Activated CD4-positive, alpha-beta T cell treated with anti-CD3 and anti-CD28 coated beads, Interleukin-2, amount 10 ng/mL, durations not matched to agents 7 days and 5 days (primary cell): Measurements from ENCODE around the gene PARL. TPM values are rescaled to one million over a fixed set of nuclear protein-coding genes. Genes with fewer than 3 reads are reported as not detected.

Experiments
- CTCF ChIA-PET: fragments of 350-600 bp; sonication (Branson Sonifier 250); formaldehyde crosslinking; loops from one replicate; lab custom pipeline; 2021; ENCODE audit warnings: antibody characterized with exemption; lab: Charles Lee
- POLR2A ChIA-PET: fragments of 350-600 bp; sonication (Branson Sonifier 250); formaldehyde crosslinking; loops from one replicate; lab custom pipeline; 2021; ENCODE audit warnings: antibody characterized with exemption; lab: Charles Lee
- DNase-seq: peaks from one replicate; pipeline ENCODE4 v3.0.0-alpha.2; 2020
- H3K27ac Mint-ChIP-seq: one replicate; pipeline ENCODE4 v1.8.0; 2021; ENCODE audit warnings: mild to moderate bottlenecking, moderate library complexity, mixed read lengths
- H3K27me3 Mint-ChIP-seq: one replicate; pipeline ENCODE4 v1.8.0; 2021; ENCODE audit warnings: mixed read lengths
- H3K36me3 Mint-ChIP-seq: one replicate; pipeline ENCODE4 v1.8.0; 2021; ENCODE audit warnings: low read depth, mixed read lengths
- H3K4me1 Mint-ChIP-seq: one replicate; pipeline ENCODE4 v1.8.0; 2021; ENCODE audit warnings: mixed read lengths
- H3K4me3 Mint-ChIP-seq: one replicate; pipeline ENCODE4 v1.8.0; 2021; ENCODE audit warnings: mild to moderate bottlenecking, moderate library complexity, mixed read lengths
- H3K9me3 Mint-ChIP-seq: one replicate; pipeline ENCODE4 v1.8.0; 2021; ENCODE audit warnings: mixed read lengths
- total RNA-seq, 2 experiments: library from RNA; stranded (reverse); gene quantifications; one replicate each; pipeline ENCODE4 v1.2.3, GENCODE V29; 2021

The PARL gene
- total RNA-seq, 2 experiments from 2014 or later, result 40.7 to 41.4 TPM

DNA sequence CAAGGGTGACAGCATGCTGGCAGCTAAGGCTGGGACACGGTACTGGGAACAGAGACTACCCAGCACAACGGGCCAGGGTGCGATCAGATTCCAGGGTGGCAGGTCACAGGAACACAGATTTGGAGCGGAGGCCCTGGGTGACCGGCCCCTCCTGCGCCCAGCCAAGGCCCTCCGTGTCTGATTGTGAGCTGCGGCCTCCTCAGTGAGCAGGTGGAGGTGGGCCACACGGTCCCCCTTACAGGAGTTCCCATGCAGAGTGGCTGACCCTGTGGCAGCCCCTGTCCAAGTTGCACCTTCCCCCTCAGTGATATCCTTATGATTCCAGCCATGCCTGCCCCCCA is 28.9 kb upstream of the PARL start:
- Mint-ChIP-seq H3K27me3 (no peaks in the 10 kb centered on the region), H3K9me3 (no peaks in the 10 kb centered on the region), H3K27ac (no peak overlapping the region), H3K4me3 (no peak overlapping the region), H3K4me1 (no peaks in the 10 kb centered on the region), H3K36me3 (no peaks in the 10 kb centered on the region)
- ChIA-PET CTCF (interaction anchor here (1.5 kb wide), 1 partner anchor 29 kb away, joined by 3 read pairs; the partner anchor contains the start of gene PARL), POLR2A (no interaction called here)
- DNase-seq, result no peak

DNA sequence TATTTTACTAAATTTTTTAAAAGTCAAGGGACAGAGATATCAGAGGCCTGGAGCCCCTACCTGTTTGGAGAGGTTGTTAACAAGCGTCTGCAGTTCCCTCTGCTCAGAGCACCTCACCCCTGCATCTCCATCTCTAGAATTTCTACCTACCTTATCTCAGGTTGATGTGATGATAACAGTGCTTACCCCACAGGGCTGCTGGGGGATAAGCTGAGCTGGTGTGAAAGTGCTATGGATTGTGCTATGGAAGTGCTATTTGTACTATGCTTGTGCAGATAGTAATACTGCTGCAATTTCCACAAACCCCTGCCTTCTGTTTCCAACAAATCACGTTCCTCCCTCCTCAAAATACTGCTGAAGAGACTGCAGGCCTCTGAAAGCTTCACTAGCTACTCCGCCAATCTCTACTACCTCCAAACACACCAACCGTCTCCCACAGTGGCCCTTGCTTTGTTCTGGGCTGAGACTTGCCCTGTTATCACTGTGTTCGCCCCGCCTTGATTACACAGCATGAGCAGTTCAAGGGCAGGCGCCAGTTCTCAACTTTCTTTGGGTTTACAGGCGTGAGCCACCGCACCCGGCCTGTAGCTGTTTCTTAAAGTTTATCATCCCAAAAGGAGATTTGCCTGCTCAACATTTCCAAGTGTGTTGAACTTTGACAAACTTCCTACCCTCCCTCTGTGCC is 28.4 kb upstream of the PARL start:
- POLR2A ChIA-PET, result no interaction called here
- DNase-seq, result no peak
- Mint-ChIP-seq H3K36me3 (no peaks in the 10 kb centered on the region), H3K9me3 (no peaks in the 10 kb centered on the region), H3K27me3 (no peaks in the 10 kb centered on the region), H3K27ac (no peak overlapping the region), H3K4me3 (no peak overlapping the region), H3K4me1 (no peaks in the 10 kb centered on the region)
- CTCF ChIA-PET, result interaction anchor here (1.5 kb wide), 1 partner anchor 28 kb away, joined by 3 read pairs; the partner anchor contains the start of gene PARL

DNA sequence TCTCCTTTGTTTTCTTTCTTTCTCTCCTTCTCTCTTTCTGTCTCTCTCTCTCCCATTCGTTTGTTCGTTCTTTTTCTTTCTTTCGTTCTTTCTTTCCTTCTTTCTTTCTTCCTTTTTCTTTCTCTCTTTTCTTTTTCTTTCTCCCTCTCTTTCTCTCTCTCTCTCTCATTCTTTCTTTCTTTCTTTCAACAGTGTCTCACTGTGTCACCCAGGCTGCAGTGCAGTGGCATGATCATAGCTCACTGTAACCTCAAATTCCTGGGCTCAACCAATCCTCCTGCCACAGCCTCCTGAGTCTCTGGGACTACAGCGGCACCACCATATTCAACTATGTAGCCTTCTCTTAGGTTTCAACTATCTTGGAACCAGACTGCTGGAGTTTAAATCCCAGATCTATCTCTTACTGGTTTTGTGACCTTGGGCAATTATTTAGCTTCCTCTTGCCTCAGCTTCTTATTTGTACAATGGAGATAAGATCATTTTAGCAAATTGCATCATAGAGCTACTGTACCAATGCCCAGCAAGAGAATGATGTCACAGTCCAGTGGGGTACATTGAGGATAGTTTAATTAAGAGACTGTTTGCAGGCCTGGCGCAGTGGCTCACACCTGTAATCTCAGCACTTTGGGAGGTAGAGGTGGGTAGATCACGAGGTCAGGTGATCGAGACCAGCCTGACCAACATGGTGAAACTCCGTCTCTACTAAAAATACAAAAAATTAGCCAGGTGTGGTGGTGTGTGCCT is 27.3 kb upstream of the PARL start:
- CTCF ChIA-PET, result no interaction called here
- DNase-seq, result no peak
- no peaks in the 10 kb centered on the region for H3K27me3 Mint-ChIP-seq

DNA sequence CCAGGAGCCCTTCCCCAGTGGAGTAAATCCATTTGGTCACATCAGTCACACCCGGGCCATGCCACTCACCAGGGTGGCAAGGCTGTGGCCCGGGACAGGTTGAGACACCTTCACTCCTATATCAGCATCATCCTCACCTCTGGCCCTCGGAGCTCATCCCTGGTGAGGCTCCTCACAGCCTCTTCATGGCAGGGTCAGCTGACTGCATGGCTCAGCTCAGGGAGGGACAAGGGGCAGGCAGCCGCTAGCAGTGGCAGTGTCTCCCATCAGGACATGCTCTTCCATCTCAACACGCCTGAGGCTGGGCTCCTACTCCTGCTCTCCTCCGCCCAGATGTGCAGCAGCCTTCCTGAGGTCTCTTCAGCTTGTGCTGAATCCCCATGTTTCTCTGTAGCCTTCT is 26.4 kb upstream of the PARL start:
- H3K27ac Mint-ChIP-seq, result no peak overlapping the region
- ChIA-PET POLR2A (no interaction called here), CTCF (interaction anchor here (1.2 kb wide), 1 partner anchor 21 kb away, joined by 3 read pairs; no protein-coding TSS in a partner anchor)

More for the DNA sequence above, 27.3 kb upstream of the PARL start:
- Mint-ChIP-seq H3K4me3 (no peak overlapping the region), H3K36me3 (no peaks in the 10 kb centered on the region), H3K4me1 (no peaks in the 10 kb centered on the region), H3K9me3 (no peaks in the 10 kb centered on the region), H3K27ac (no peak overlapping the region)
- POLR2A ChIA-PET, result no interaction called here

GRCh38 chr3:183909030-183909600 is 24.4 kb upstream of the PARL start:
- H3K9me3 Mint-ChIP-seq, result no peaks in the 10 kb centered on the region
- no peaks in the 10 kb centered on the region for H3K36me3 Mint-ChIP-seq
- ChIA-PET POLR2A (no interaction called here), CTCF (interaction anchor here (0.5 kb wide), 1 partner anchor 282 kb away, joined by 3 read pairs; no protein-coding TSS in a partner anchor)
- no peak for DNase-seq
- H3K4me1 Mint-ChIP-seq, result no peaks in the 10 kb centered on the region
- no peaks in the 10 kb centered on the region for H3K27me3 Mint-ChIP-seq
- H3K4me3 Mint-ChIP-seq, result no peak overlapping the region
- no peak overlapping the region for H3K27ac Mint-ChIP-seq

More for the DNA sequence above, 26.4 kb upstream of the PARL start:
- no peak for DNase-seq
- H3K4me1 Mint-ChIP-seq, result no peaks in the 10 kb centered on the region
- H3K4me3 Mint-ChIP-seq, result no peak overlapping the region
- no peaks in the 10 kb centered on the region for H3K36me3 Mint-ChIP-seq
- H3K9me3 Mint-ChIP-seq, result no peaks in the 10 kb centered on the region
- H3K27me3 Mint-ChIP-seq, result no peaks in the 10 kb centered on the region

DNA sequence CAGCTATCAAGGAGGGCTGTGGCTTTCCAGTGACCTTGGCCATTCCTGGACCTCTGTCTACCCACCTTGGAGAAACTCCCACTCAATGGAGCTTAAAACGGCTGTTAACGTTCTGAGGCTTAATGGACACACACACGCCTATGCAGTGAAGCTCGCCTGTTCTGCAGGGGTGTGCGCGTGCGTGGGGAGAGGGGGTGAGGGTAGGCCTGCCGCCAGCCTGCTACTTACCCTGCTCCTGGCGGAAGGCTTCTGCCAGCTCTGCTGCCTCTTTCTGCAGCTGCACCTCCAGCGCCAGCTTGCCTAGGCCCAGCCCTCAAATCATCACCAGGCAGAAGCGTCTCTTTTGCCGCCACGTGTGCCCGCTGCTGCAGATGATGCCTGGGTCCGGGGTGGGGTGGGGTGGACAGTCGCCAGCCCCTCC is 23.2 kb upstream of the PARL start:
- ChIA-PET CTCF (interaction anchor here (0.5 kb wide), 1 partner anchor 381 kb away, joined by 3 read pairs; no protein-coding TSS in a partner anchor), POLR2A (no interaction called here)
- H3K4me1 Mint-ChIP-seq, result no peaks in the 10 kb centered on the region
- no peaks in the 10 kb centered on the region for H3K27me3 Mint-ChIP-seq
- no peak overlapping the region for H3K27ac Mint-ChIP-seq
- no peaks in the 10 kb centered on the region for H3K9me3 Mint-ChIP-seq
- DNase-seq, result no peak
- no peak overlapping the region for H3K4me3 Mint-ChIP-seq
- no peaks in the 10 kb centered on the region for H3K36me3 Mint-ChIP-seq

DNA sequence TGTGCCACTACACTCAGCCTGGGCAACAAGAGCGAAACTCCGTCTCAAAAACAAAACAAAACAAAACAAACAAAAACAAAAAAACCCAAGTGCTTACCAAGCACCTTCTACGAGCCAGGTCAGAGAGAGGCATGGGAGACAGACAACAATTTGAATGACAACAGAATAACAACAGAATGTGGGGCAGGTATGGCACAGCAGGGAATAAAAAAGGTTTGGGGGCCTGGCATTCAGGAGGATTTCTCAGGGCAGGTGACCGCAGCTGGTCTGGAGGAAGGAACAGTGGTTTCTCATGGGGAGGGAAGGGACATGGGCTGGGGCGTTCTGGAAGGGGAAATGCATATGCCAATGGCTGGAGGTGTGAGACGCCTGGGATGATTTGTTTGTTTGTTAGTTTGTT is 22.5 kb upstream of the PARL start:
- Mint-ChIP-seq H3K36me3 (no peaks in the 10 kb centered on the region), H3K27me3 (no peaks in the 10 kb centered on the region), H3K4me1 (no peaks in the 10 kb centered on the region), H3K4me3 (no peak overlapping the region), H3K27ac (no peak overlapping the region), H3K9me3 (no peaks in the 10 kb centered on the region)
- POLR2A ChIA-PET, result no interaction called here
- DNase-seq, result no peak
- CTCF ChIA-PET, result no interaction called here

- ChIA-PET CTCF (interaction anchor here (1.4 kb wide), 1 partner anchor 9 kb away, joined by 3 read pairs; no protein-coding TSS in a partner anchor), POLR2A (no interaction called here)
- no peak overlapping the region for H3K4me3 Mint-ChIP-seq
- no peaks in the 10 kb centered on the region for H3K9me3 Mint-ChIP-seq
- H3K36me3 Mint-ChIP-seq, result no peaks in the 10 kb centered on the region
- no peak for DNase-seq
- H3K27ac Mint-ChIP-seq, result no peak overlapping the region
- no peaks in the 10 kb centered on the region for H3K4me1 Mint-ChIP-seq
- peaks cover 4% of the 10 kb centered on the region for H3K27me3 Mint-ChIP-seq
Observed at GRCh38 chr3:183906234-183906921, 21.7 kb upstream of the PARL start.

DNA sequence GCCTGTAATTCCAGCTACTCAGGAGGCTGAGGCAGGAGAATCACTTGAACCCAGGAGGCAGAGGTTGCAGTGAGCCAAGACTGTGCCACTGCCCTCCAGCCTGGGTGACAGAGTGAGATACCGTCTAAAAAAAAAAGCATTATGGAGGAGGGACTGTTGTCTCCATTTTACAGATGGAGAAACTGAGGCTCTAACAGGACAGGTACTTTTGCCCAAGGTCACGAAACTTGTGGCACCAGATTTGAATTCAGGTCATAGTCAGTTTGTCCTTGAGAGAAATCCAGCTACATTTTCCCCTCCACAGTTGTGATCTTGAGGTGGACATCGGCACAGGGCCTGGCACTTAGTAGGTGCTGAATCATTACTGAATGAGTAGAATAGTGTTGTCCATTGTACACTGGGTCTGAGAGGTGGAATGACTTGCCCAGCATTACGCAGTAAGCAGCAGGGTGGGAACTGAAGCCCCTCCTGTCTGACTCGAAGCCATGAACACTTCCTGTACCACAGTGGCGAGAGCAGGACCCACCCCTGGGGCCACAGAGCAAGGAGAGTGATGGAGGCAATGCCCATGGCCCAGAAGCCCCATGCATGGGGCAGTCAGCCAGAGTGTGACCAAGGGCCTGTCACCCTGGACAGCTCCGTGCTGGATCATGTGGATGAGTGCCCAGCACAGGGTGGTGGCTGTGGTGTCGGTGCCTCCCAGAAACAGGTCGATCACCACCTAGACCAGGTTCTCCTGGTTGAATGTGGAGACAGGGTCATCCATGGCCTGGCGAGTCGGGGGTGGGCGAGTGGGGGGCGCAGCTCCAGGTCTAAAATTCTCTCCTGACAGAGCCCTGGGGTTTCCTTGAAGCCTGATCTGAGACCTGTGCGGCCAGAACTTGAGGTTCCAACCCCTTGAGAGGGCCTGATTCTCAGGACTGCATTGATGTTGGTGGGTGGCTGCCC is 20.4 kb upstream of the PARL start:
- Mint-ChIP-seq H3K27me3 (peaks cover 10% of the 10 kb centered on the region), H3K27ac (no peak overlapping the region), H3K4me3 (no peak overlapping the region), H3K4me1 (no peaks in the 10 kb centered on the region), H3K9me3 (peaks cover 3% of the 10 kb centered on the region), H3K36me3 (no peaks in the 10 kb centered on the region)
- ChIA-PET CTCF (interaction anchor here (1.1 to 1.4 kb wide), 2 partner anchors 8 to 84 kb away, joined by 3 to 4 read pairs; no protein-coding TSS in a partner anchor), POLR2A (no interaction called here)
- DNase-seq, result no peak

GRCh38 chr3:183898028-183898431 is 13.3 kb upstream of the PARL start:
- no peak overlapping the region for H3K27ac Mint-ChIP-seq
- no peak overlapping the region for H3K4me3 Mint-ChIP-seq
- ChIA-PET CTCF (interaction anchor here (1.0 to 5.2 kb wide), 6 partner anchors 8 to 330 kb away, joined by 3 to 42 read pairs (median 3); partner anchors contain the start of gene PARL), POLR2A (no interaction called here)
- no peak for DNase-seq
- peaks cover 17% of the 10 kb centered on the region for H3K27me3 Mint-ChIP-seq
- no peaks in the 10 kb centered on the region for H3K36me3 Mint-ChIP-seq
- no peaks in the 10 kb centered on the region for H3K4me1 Mint-ChIP-seq
- H3K9me3 Mint-ChIP-seq, result peaks cover 5% of the 10 kb centered on the region

- CTCF ChIA-PET, result interaction anchor here (0.8 to 5.2 kb wide), 6 partner anchors 8 to 73 kb away, joined by 3 to 42 read pairs (median 3); partner anchors contain the start of gene PARL
- Mint-ChIP-seq H3K4me1 (no peaks in the 10 kb centered on the region), H3K4me3 (no peak overlapping the region), H3K27me3 (peaks cover 17% of the 10 kb centered on the region), H3K27ac (no peak overlapping the region), H3K9me3 (peaks cover 5% of the 10 kb centered on the region), H3K36me3 (no peaks in the 10 kb centered on the region)
- POLR2A ChIA-PET, result no interaction called here
- DNase-seq, result no peak
Observed at GRCh38 chr3:183897606-183898005, 12.9 kb upstream of the PARL start.
